OCI-LY3 (cell line): ENCODE measurements around the gene GLCE.

Experiments used
- H2AFZ ChIP-seq: fragments of 200-600, 300-600 bp; shearing (Covaris generic); 2 replicates; pipeline ENCODE4 v1.6.0; 2014; ENCODE audit warnings: antibody characterized with exemption, low read depth, low read length
- H3K27ac ChIP-seq: fragments of 200-600, 300-600 bp; sonication (generic); 2 replicates; pipeline ENCODE4 v1.5.1; 2014; ENCODE audit warnings: mild to moderate bottlenecking, low read length, moderate library complexity, mixed read lengths
- H3K27me3 ChIP-seq: fragments of 200-600, 300-600 bp; sonication (generic); 2 replicates; pipeline ENCODE4 v1.6.1; 2014; ENCODE audit warnings: low read depth, low read length, mixed read lengths
- H3K36me3 ChIP-seq: fragments of 200-600, 300-600 bp; sonication (generic); replicated peaks from 2 replicates; pipeline ENCODE3; 2014; ENCODE audit warnings: low read depth, low read length, mixed read lengths
- H3K4me1 ChIP-seq: fragments of 300-600, 200-600 bp; sonication (generic); 2 replicates; pipeline ENCODE4 v1.6.1; 2014; ENCODE audit warnings: low read length, mixed read lengths
- H3K4me2 ChIP-seq: fragments of 200-600, 300-600 bp; sonication (generic); 2 replicates; pipeline ENCODE4 v1.6.1; 2014; ENCODE audit warnings: low read length, mixed read lengths
- H3K4me3 ChIP-seq: fragments of 300-600, 200-600 bp; sonication (generic); 2 replicates; pipeline ENCODE4 v1.5.1; 2014; ENCODE audit warnings: antibody characterized with exemption, mild to moderate bottlenecking, low read length, moderate library complexity
- H3K79me2 ChIP-seq: fragments of 300-600, 200-600 bp; shearing (Covaris generic); 2 replicates; pipeline ENCODE4 v1.6.1; 2014; ENCODE audit warnings: mild to moderate bottlenecking, low read length, mixed read lengths
- H3K9ac ChIP-seq: fragments of 300-600, 200-600 bp; shearing (Covaris generic); 2 replicates; pipeline ENCODE4 v1.6.0; 2014; ENCODE audit warnings: mild to moderate bottlenecking, low read length, moderate library complexity
- H3K9me3 ChIP-seq: fragments of 200-600, 300-600 bp; shearing (Covaris generic); 2 replicates; pipeline ENCODE4 v1.6.1; 2014; ENCODE audit warnings: low read length, mixed read lengths; ENCODE audit not compliant: insufficient read depth
- H4K20me1 ChIP-seq: fragments of 200-600, 300-600 bp; sonication (generic); 2 replicates; pipeline ENCODE4 v1.6.1; 2016; ENCODE audit warnings: low read length, mixed read lengths; ENCODE audit not compliant: insufficient read depth
- CTCF ChIP-seq: fragments of 200-600, 300-600 bp; sonication (generic); IDR thresholded peaks from 2 replicates; pipeline ENCODE4 v1.5.1; 2014; ENCODE audit warnings: antibody characterized with exemption, low read length, low read depth
- EZH2phosphoT487 ChIP-seq: fragments of 200-600 bp; shearing (Covaris generic); IDR thresholded peaks from 2 replicates; pipeline ENCODE4 v1.6.1; 2018; ENCODE audit warnings: antibody characterized with exemption, mixed run types, low read depth

GLCE gene

GRCh38 chr15:69160141-69160993 lies at the start of gene GLCE:
GLCE (plus strand) TSS chr15:69160635; CDS start chr15:69255807, 95,172 bp downstream.
- Histone ChIP-seq H3K27me3 (peaks cover under 1% of the 10 kb centered on the region; the same call in 1 of the 2 replicates), H3K4me1 (peaks cover 11% of the 10 kb centered on the region), H4K20me1 (no peaks in the 10 kb centered on the region), H3K79me2 (no peaks in the 10 kb centered on the region), H3K4me2 (peak within 1 kb of the TSS; percentile 99), H3K4me3 (peak within 1 kb of the TSS; percentile 90), H3K27ac (no peak within 1 kb of the TSS), H3K9ac (peak within 1 kb of the TSS; percentile 83), H3K36me3 (no peaks in the 10 kb centered on the region), H2AFZ (peak within 1 kb of the TSS; percentile 92), H3K9me3 (no peaks in the 10 kb centered on the region)
- TF ChIP-seq EZH2phosphoT487 (no peak), CTCF (no peak)

- Histone ChIP-seq H3K9ac (no peak overlapping the region), H3K27ac (no peak overlapping the region), H2AFZ (no peak overlapping the region), H3K4me1 (peaks cover 3% of the 10 kb centered on the region; the same call in 1 of the 2 replicates), H3K79me2 (no peaks in the 10 kb centered on the region), H3K36me3 (no peaks in the 10 kb centered on the region), H3K27me3 (peaks cover 55% of the 10 kb centered on the region), H3K4me2 (no peak overlapping the region), H3K4me3 (no peak overlapping the region), H4K20me1 (no peaks in the 10 kb centered on the region), H3K9me3 (no peaks in the 10 kb centered on the region)
- TF ChIP-seq EZH2phosphoT487 (no peak), CTCF (no peak)
These were observed 46.0 kb upstream of the GLCE start for GRCh38 chr15:69114331-69114928.

GRCh38 chr15:69115031-69115430 lies 45.4 kb upstream of the GLCE start:
- no peaks in the 10 kb centered on the region for H3K4me1 ChIP-seq
- H3K79me2 ChIP-seq: no peaks in the 10 kb centered on the region
- peaks cover 60% of the 10 kb centered on the region for H3K27me3 ChIP-seq
- no peaks in the 10 kb centered on the region for H3K9me3 ChIP-seq
- no peak overlapping the region for H3K9ac ChIP-seq
- H3K36me3 ChIP-seq: no peaks in the 10 kb centered on the region
- TF ChIP-seq CTCF: no peak
- no peak for TF ChIP-seq EZH2phosphoT487
- no peaks in the 10 kb centered on the region for H4K20me1 ChIP-seq
- H3K27ac ChIP-seq: no peak overlapping the region
- no peak overlapping the region for H3K4me3 ChIP-seq
- H2AFZ ChIP-seq: no peak overlapping the region
- H3K4me2 ChIP-seq: no peak overlapping the region

GRCh38 chr15:69116391-69116790 lies 44.0 kb upstream of the GLCE start:
- H3K9me3 ChIP-seq: no peaks in the 10 kb centered on the region
- peaks cover 64% of the 10 kb centered on the region for H3K27me3 ChIP-seq
- H3K9ac ChIP-seq: no peak overlapping the region
- no peaks in the 10 kb centered on the region for H3K36me3 ChIP-seq
- H4K20me1 ChIP-seq: no peaks in the 10 kb centered on the region
- no peak for TF ChIP-seq CTCF
- no peak for TF ChIP-seq EZH2phosphoT487
- no peak overlapping the region for H3K27ac ChIP-seq
- H3K4me2 ChIP-seq: no peak overlapping the region
- H3K4me1 ChIP-seq: no peaks in the 10 kb centered on the region
- no peaks in the 10 kb centered on the region for H3K79me2 ChIP-seq
- no peak overlapping the region for H3K4me3 ChIP-seq
- H2AFZ ChIP-seq: no peak overlapping the region
